GM10248 (cell line): Measurements from ENCODE around the gene CDH23.

Experiments used
- CTCF ChIA-PET: fragments of 300-600 bp; sonication (Branson Sonifier 250); formaldehyde crosslinking; extraction: SDS; loops from one replicate; lab custom pipeline; 2021; ENCODE audit warnings: antibody characterized with exemption; lab: Yijun Ruan, JAX
- POLR2A ChIA-PET: fragments of 350-650 bp; sonication (Branson Sonifier 250); formaldehyde crosslinking; extraction: SDS; loops from one replicate; lab custom pipeline; 2020; ENCODE audit warnings: antibody characterized with exemption; lab: Yijun Ruan, JAX
- DNase-seq: peaks from one replicate; pipeline ENCODE4 v3.0.0; 2012; ENCODE audit errors: extremely low spot score
- TF ChIP-seq, protein P1 (sequence below): IDR thresholded peaks from 2 replicates; pipeline ENCODE4 v1.5.1; 2012; ENCODE audit warnings: mild to moderate bottlenecking, low read depth; ENCODE audit errors: extremely low read depth, missing control alignments, control extremely low read depth

CDH23 gene

DNA sequence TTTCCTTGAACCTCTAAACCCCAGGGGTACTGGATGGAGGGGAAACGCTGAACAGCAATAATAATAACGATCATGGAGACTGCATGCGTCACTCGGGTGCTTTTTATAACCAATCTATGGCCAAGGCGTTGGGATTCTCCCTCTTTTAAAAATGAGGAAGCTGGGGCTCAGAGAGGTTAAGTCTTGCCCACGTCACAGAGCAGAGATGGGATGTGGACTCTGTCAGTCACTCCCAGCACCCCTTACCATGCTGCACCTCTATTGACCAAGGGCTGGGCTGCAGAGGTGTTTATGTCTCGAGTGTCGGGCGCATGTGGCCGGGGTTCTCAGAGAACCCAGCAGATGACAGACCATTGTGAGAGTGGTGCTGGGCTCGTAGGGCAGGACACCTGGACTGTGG is 129.9 kb downstream of the CDH23 start:
- ChIA-PET POLR2A (no interaction called here), CTCF (no interaction called here)
- DNase-seq, result no peak
- TF ChIP-seq, protein P1, sequence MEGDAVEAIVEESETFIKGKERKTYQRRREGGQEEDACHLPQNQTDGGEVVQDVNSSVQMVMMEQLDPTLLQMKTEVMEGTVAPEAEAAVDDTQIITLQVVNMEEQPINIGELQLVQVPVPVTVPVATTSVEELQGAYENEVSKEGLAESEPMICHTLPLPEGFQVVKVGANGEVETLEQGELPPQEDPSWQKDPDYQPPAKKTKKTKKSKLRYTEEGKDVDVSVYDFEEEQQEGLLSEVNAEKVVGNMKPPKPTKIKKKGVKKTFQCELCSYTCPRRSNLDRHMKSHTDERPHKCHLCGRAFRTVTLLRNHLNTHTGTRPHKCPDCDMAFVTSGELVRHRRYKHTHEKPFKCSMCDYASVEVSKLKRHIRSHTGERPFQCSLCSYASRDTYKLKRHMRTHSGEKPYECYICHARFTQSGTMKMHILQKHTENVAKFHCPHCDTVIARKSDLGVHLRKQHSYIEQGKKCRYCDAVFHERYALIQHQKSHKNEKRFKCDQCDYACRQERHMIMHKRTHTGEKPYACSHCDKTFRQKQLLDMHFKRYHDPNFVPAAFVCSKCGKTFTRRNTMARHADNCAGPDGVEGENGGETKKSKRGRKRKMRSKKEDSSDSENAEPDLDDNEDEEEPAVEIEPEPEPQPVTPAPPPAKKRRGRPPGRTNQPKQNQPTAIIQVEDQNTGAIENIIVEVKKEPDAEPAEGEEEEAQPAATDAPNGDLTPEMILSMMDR, result no peak

DNA sequence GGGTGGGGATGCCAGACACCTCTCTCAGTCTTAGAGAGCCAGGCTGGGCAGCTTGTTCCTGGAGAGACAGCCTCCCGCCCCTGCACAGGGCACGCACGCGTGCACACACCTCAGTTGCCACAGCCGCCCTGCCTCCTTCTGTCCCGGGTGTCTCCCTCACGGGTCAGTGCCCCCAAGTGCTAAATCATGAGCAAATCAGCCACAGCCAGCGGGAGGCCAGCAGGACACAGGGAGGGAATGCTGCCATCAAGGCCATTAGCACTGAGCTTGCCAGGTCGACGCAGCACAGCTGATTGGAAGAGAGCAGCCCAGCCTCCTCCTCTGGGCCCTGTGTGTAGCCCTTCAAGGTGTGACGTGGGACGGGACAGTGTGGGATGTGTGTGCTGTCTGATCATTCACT is 130.4 kb downstream of the CDH23 start:
- ChIA-PET POLR2A (no interaction called here), CTCF (no interaction called here)
- TF ChIP-seq, protein P1, result no peak
- no peak for DNase-seq

DNA sequence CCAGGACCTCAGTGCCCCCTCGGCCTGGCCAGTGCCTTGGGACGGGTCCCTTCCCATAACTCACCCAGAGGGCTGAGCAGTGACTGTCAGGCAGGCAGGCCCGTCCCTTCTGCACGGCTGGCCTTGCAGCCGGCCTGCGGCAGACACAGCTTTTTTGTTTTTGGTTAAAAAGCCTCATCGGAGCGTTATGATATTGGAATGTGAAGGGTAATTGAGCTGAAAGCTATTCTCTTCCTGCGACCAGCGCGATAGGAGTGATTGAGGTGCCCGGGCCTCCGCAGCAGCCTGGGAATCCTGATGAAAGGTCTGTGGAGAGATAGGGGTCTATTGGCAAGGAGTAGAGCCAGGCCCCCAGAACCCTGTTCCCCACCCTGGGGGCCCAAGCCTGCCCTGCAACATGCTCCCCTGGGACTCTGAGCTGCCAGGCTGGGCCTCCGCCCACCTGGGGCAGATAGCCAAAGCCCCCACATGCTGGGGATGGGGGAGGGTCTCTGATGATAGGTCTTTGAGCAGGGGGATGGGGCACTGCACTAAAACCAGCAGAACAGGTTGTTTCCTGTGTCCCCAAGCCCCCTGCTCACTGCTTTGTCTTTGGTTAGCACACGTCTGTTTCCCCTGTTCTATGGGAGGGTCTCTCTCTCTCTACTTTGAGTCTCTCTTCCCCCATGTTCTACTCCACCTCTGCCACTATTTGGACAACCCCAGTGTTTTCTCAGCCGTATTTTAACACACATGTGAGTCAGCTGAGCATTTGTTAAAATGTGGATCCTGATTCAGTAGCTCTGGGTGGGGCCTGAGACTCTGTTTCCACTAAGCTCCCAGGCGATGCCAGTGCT is 131.9 kb downstream of the CDH23 start:
- TF ChIP-seq, protein P1, result no peak
- ChIA-PET CTCF (interaction anchor here (0.8 to 1.0 kb wide), 2 partner anchors 42 to 180 kb away, joined by 3 read pairs; no protein-coding TSS in a partner anchor), POLR2A (no interaction called here)
- DNase-seq, result no peak

DNA sequence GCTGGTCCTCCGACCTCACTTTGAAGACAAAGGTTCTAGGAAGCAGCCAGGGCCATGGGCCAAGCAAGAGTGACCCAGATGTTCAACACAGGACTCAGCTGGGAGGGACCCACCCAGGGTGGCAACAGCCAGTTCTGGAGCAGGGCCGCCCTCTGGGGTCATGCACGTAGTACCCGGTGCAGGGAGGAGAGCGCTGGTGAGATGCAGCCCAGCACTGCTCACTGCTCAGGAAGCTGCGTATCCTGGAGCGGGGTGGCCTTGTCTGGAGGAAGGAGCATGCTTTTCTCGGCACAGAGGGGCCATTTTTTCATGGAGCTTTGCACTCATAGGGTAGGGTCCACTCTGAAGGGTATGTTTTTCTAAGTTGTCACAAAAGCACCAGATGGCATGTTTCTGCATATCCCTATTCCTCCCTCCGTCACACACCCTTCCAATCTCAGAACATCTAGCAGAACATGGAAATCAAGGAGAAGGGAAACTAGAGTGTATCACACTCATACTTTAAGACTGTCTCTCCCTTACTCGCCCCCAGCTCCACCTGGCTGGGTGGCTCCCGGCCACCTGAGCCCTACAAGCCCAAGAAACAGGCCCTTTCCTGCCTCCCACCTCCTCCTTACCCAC is 132.6 kb downstream of the CDH23 start:
- TF ChIP-seq, protein P1, result no peak
- CTCF ChIA-PET, result interaction anchor here (0.8 to 1.0 kb wide), 4 partner anchors 11 to 179 kb away, joined by 3 read pairs; no protein-coding TSS in a partner anchor
- DNase-seq, result no peak
- POLR2A ChIA-PET, result no interaction called here

DNA sequence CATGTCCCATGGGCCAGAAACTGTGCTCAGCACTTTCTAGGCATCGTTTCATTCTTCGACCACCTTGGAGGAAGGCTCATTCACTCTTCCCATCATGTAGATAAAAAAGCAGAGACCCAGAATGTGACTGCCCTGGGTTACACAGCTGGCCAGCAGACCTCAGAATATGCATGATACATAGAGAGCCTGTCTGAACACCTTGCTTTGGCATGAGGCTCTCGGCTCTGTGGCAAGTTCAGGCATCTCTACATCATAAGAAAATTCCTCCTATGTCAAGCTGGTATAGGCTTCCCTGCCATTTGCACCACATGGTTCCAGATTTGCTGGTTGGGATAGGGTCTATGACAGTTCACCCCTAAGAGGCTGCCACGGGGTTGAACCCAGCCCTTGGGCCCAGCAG is 134.1 kb downstream of the CDH23 start:
- POLR2A ChIA-PET, result no interaction called here
- no peak for DNase-seq
- CTCF ChIA-PET, result interaction anchor here (0.9 to 1.2 kb wide), 2 partner anchors 18 to 177 kb away, joined by 3 read pairs; no protein-coding TSS in a partner anchor
- TF ChIP-seq, protein P1, result no peak
